Suprapubic skin (tissue), 4 donors: ENCODE results near the gene SMC3. TPM values are rescaled to one million over a fixed set of nuclear protein-coding genes. Genes with fewer than 3 reads are reported as not detected.
"Not testable (repeated sequence)": the region's sequence is repeated elsewhere in the genome, so short reads cannot be mapped to it uniquely, and the experiment has no call there.

ENCODE experiments used
- DNase-seq, 2 donors: peaks; one replicate each; pipeline ENCODE4 v3.0.0-alpha.2; 2019; ENCODE audit warnings: low spot score in 2 of 2
- H3K27ac ChIP-seq: fragments of 200-600 bp; sonication (generic); one replicate; pipeline ENCODE4 v1.5.1; 2019
- H3K27me3 ChIP-seq: fragments of 200-600 bp; sonication (generic); one replicate; pipeline ENCODE4 v1.5.1; 2019
- H3K36me3 ChIP-seq: fragments of 200-600 bp; sonication (generic); one replicate; pipeline ENCODE4 v1.5.1; 2019
- H3K4me1 ChIP-seq: fragments of 200-600 bp; sonication (generic); one replicate; pipeline ENCODE4 v1.5.1; 2019
- H3K4me3 ChIP-seq: fragments of 200-600 bp; sonication (generic); one replicate; pipeline ENCODE4 v1.5.1; 2019; ENCODE audit warnings: mild to moderate bottlenecking
- H3K9me3 ChIP-seq: fragments of 200-600 bp; sonication (generic); one replicate; pipeline ENCODE4 v1.5.1; 2019
- CTCF ChIP-seq, 2 donors: fragments of 200-600 bp in 1 of 2; fragments of 450-650 bp in 1 of 2; sonication (generic) in 1 of 2; IDR thresholded peaks; one replicate each; pipeline ENCODE4 v1.5.1; 2016 to 2019; ENCODE audit warnings: antibody characterized with exemption in 2 of 2, mild to moderate bottlenecking in 1 of 2, moderate library complexity in 1 of 2
- EP300 ChIP-seq: sonication (generic); formaldehyde crosslinking; IDR thresholded peaks from one replicate; pipeline ENCODE4 v1.6.1; 2017; ENCODE audit warnings: antibody characterized with exemption
- POLR2A ChIP-seq, 2 donors: fragments of 450-650 bp; IDR thresholded peaks; one replicate each; pipeline ENCODE4 v1.6.1; 2017; ENCODE audit warnings: antibody characterized with exemption in 2 of 2, mild to moderate bottlenecking in 2 of 2, moderate library complexity in 2 of 2
- POLR2AphosphoS5 ChIP-seq, 3 donors: sonication (generic); formaldehyde crosslinking; IDR thresholded peaks; one replicate each; pipeline ENCODE4 v1.6.1; 2017; ENCODE audit warnings: antibody characterized with exemption in 3 of 3
- WGBS: methylation state at CpG from one replicate; pipeline ENCODE4 v1.1.5; 2018; 5-methylcytosine and 5-hydroxymethylcytosine counted together
- total RNA-seq, 4 donors: library from RNA; depleted of rRNA; stranded (reverse); fragments of >200 nt; gene quantifications; one replicate each; pipeline ENCODE4 v1.1.0, GENCODE V29; 2016

Gene SMC3
- total RNA-seq, 4 donors from 2014 or later: 18.9 to 33.5 (median 23.3) TPM

- no peak for DNase-seq
- Histone ChIP-seq H3K4me3 (no peak overlapping the region), H3K36me3 (no peaks in the 10 kb centered on the region), H3K4me1 (peaks cover 7% of the 10 kb centered on the region), H3K27ac (no peak overlapping the region), H3K9me3 (no peaks in the 10 kb centered on the region), H3K27me3 (no peaks in the 10 kb centered on the region)
- TF ChIP-seq POLR2A (IDR thresholded peaks at IDR 0.05): no peak
- no peak for TF ChIP-seq EP300
- no peak for TF ChIP-seq CTCF (IDR thresholded peaks at IDR 0.05)
- no peak for TF ChIP-seq POLR2AphosphoS5 (IDR thresholded peaks at IDR 0.05)
- WGBS: 77% methylated on average over 9 of the region's 9 CpGs
Observed at GRCh38 chr10:110527731-110528171, 39.7 kb upstream of the SMC3 start.

DNA sequence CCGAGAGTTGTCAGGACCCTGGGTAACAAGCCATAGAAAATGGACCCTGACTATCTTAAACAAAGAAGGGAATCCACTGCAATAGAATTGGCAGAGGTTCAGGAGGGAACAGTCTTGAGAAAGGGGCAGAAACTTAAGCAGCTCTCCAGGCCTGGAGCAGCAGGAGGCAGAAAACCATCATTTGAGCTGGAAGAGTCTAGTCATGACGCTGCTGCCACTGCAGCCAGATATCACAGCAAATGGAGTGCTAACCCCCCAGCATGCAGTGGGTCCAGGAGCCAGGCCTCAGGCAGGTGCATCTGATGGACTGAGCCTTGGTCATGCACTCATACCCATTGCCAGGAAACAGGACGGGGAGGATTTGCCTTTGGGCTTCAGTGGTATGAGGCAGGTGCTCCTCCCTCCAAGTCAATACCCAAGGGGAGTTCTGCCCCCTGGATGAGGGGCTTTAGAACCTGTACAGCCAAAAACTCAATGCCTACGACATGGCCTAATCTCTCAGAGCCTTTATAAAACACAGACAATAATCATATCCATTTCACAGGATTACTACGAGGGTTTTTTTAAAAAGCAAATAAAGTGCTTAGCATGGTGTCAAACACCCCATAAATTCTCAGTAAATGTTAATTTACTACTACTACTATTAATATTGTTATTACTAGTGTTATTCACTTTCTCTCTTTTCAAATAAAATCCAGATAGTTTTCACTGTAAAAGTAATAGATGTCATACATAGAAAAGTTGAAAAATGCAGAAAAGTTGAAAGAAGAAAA is 39.1 kb upstream of the SMC3 start:
- DNase-seq: no peak
- no peak overlapping the region for H3K27ac ChIP-seq
- no peak for TF ChIP-seq POLR2AphosphoS5 (IDR thresholded peaks at IDR 0.05)
- no peak for TF ChIP-seq POLR2A (IDR thresholded peaks at IDR 0.05)
- TF ChIP-seq CTCF (IDR thresholded peaks at IDR 0.05): no peak
- no peak for TF ChIP-seq EP300
- H3K9me3 ChIP-seq: no peaks in the 10 kb centered on the region
- WGBS: 82% methylated on average over 5 of the region's 5 CpGs
- peaks cover 7% of the 10 kb centered on the region for H3K4me1 ChIP-seq
- no peaks in the 10 kb centered on the region for H3K27me3 ChIP-seq
- no peak overlapping the region for H3K4me3 ChIP-seq
- no peaks in the 10 kb centered on the region for H3K36me3 ChIP-seq

GRCh38 chr10:110528997-110529524 is 38.4 kb upstream of the SMC3 start:
- H3K27me3 ChIP-seq, H3K4me1 ChIP-seq, H3K36me3 ChIP-seq, H3K9me3 ChIP-seq, H3K4me3 ChIP-seq, DNase-seq, H3K27ac ChIP-seq: not testable (repeated sequence)
- 98% methylated on average over 8 of the region's 8 CpGs for WGBS

DNA sequence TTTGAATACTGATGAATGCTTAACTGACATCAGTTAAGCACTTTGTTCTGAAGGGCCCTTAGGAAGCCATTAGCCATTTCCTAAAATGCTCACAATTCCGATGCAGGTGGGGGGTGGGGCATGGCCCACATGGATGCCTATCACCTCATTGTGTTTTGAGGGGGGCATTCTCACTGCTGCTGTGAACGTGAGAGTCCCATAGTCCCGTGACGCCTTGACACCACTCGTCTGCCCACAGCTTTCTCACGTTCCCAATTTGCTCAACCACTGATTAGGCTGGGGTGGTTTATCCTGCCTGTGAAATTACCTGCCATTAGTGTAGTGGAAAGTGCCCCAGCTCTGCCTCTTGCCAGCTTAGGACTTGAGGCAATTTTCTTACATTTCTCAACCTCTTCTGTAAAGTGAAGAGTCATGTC is 37.9 kb upstream of the SMC3 start:
- Histone ChIP-seq H3K27me3 (peaks cover under 1% of the 10 kb centered on the region), H3K27ac (no peak overlapping the region), H3K9me3 (no peaks in the 10 kb centered on the region), H3K4me1 (peaks cover 7% of the 10 kb centered on the region), H3K4me3 (no peak overlapping the region), H3K36me3 (no peaks in the 10 kb centered on the region)
- no peak for DNase-seq
- WGBS: 75% methylated on average over 6 of the region's 6 CpGs
- TF ChIP-seq POLR2A (IDR thresholded peaks at IDR 0.05): no peak
- no peak for TF ChIP-seq CTCF (IDR thresholded peaks at IDR 0.05)
- TF ChIP-seq EP300: no peak
- TF ChIP-seq POLR2AphosphoS5 (IDR thresholded peaks at IDR 0.05): no peak

- H3K27ac ChIP-seq: no peak overlapping the region
- H3K9me3 ChIP-seq: no peaks in the 10 kb centered on the region
- peaks cover 7% of the 10 kb centered on the region for H3K4me1 ChIP-seq
- no peaks in the 10 kb centered on the region for H3K36me3 ChIP-seq
- WGBS: 8% methylated on average over 22 of the region's 35 CpGs
- peaks cover 3% of the 10 kb centered on the region for H3K27me3 ChIP-seq
- no peak for TF ChIP-seq POLR2A (IDR thresholded peaks at IDR 0.05)
- TF ChIP-seq POLR2AphosphoS5 (IDR thresholded peaks at IDR 0.05): no peak
- no peak for TF ChIP-seq EP300
- no peak for TF ChIP-seq CTCF (IDR thresholded peaks at IDR 0.05)
- peak; percentile 79 to 84 for DNase-seq
- H3K4me3 ChIP-seq: peak overlapping the region; percentile 3
Observed at GRCh38 chr10:110530131-110530831, 37.2 kb upstream of the SMC3 start.
